NCI-H187 (cell line): ENCODE data around the gene PCLAF.
"Not testable (repeated sequence)": the region's sequence is repeated elsewhere in the genome, so short reads cannot be mapped to it uniquely, and the experiment has no call there.

Experiments
- DNase-seq, 2 experiments: peaks; one replicate each; lab custom pipeline; 2025; lab: John Stamatoyannopoulos, UW

The PCLAF gene

GRCh38 chr15:64361259-64361658 is 20.0 kb downstream of the PCLAF start:
- no peak for DNase-seq

- no peak for DNase-seq
These were observed 24.6 kb downstream of the PCLAF start for GRCh38 chr15:64356710-64357040.

- peak; percentile 41 to 84 for DNase-seq
These were observed 25.1 kb downstream of the PCLAF start, which contains the start of gene CSNK1G1 for GRCh38 chr15:64355944-64356709. Gene CSNK1G1 (minus strand): TSS chr15:64356173. CDS start chr15:64300499, 55,674 bp downstream.

- DNase-seq, result no peak
These were observed 25.8 kb downstream of the PCLAF start for GRCh38 chr15:64355348-64355943.

GRCh38 chr15:64354688-64355344 is 26.4 kb downstream of the PCLAF start:
- no peak for DNase-seq

- no peak for DNase-seq
These were observed 30.0 kb downstream of the PCLAF start for GRCh38 chr15:64351265-64351664.

GRCh38 chr15:64349375-64349774 is 31.9 kb downstream of the PCLAF start:
- DNase-seq, result no peak

GRCh38 chr15:64348455-64348854 is 32.8 kb downstream of the PCLAF start:
- no peak for DNase-seq

GRCh38 chr15:64346242-64346641 is 35.0 kb downstream of the PCLAF start:
- DNase-seq, result not testable (repeated sequence)

GRCh38 chr15:64344651-64345294 is 36.5 kb downstream of the PCLAF start:
- no peak for DNase-seq

GRCh38 chr15:64343841-64344240 is 37.4 kb downstream of the PCLAF start:
- no peak for DNase-seq

- no peak for DNase-seq
These were observed 38.0 kb downstream of the PCLAF start for GRCh38 chr15:64343222-64343621.

GRCh38 chr15:64341961-64342360 is 39.3 kb downstream of the PCLAF start:
- DNase-seq, result no peak

GRCh38 chr15:64340355-64340754 is 40.9 kb downstream of the PCLAF start:
- no peak for DNase-seq

- DNase-seq, result no peak
These were observed 43.5 kb downstream of the PCLAF start for GRCh38 chr15:64337761-64338160.

GRCh38 chr15:64333986-64334929 is 47.0 kb downstream of the PCLAF start:
- no peak for DNase-seq

GRCh38 chr15:64333516-64333915 is 47.7 kb downstream of the PCLAF start:
- DNase-seq, result no peak

GRCh38 chr15:64331668-64332067 is 49.6 kb downstream of the PCLAF start:
- DNase-seq, result not testable (repeated sequence)

- DNase-seq, result not testable (repeated sequence)
These were observed 54.3 kb downstream of the PCLAF start for GRCh38 chr15:64326975-64327374.

- not testable (repeated sequence) for DNase-seq
These were observed 54.8 kb downstream of the PCLAF start for GRCh38 chr15:64326458-64326857.

GRCh38 chr15:64324165-64324877 is 56.9 kb downstream of the PCLAF start:
- DNase-seq, result no peak
